Cardiac muscle cell (in vitro differentiated cells and primary cell): Measurements from ENCODE around the gene GUCA2B. TPM values are rescaled to one million over a fixed set of nuclear protein-coding genes. Genes with fewer than 3 reads are reported as not detected.

Source experiments
- DNase-seq, 2 donors: peaks; one replicate each; pipeline versions ENCODE4 v3.0.0 to v3.0.0-alpha.2; 2010 to 2017; ENCODE audit warnings: low read depth in 1 of 2, low spot score in 1 of 2
- H3K27ac ChIP-seq: fragments of 200-600 bp; sonication (generic); 2 replicates; pipeline ENCODE4 v1.5.1; 2016
- H3K27me3 ChIP-seq: fragments of 200-600 bp; sonication (generic); 2 replicates; pipeline ENCODE4 v1.6.0; 2016; ENCODE audit warnings: control low read depth
- H3K36me3 ChIP-seq: fragments of 200-600 bp; sonication (generic); 2 replicates; pipeline ENCODE4 v1.5.1; 2016; ENCODE audit warnings: control low read depth
- H3K4me1 ChIP-seq: fragments of 200-600 bp; sonication (generic); 2 replicates; pipeline ENCODE4 v1.8.1; 2017; ENCODE audit warnings: low read depth, mild to moderate bottlenecking, mixed run types
- H3K4me3 ChIP-seq: fragments of 200-600 bp; sonication (generic); 2 replicates; pipeline ENCODE4 v1.5.1; 2016; ENCODE audit warnings: mild to moderate bottlenecking
- H3K9me3 ChIP-seq: fragments of 200-600 bp; sonication (generic); 2 replicates; pipeline ENCODE4 v1.5.1; 2017; ENCODE audit warnings: low read depth, mild to moderate bottlenecking, control low read depth
- polyA plus RNA-seq: library from polyadenylated mRNA; unstranded; fragments of >200 nt; fragmentation: Nextera tagmentation; extraction: Ambion mirVana; gene quantifications from 2 replicates; pipeline ENCODE4 v1.2.1, GENCODE V29; 2016
- total RNA-seq: library from RNA; depleted of rRNA; stranded (reverse); fragments of >200 nt; gene quantifications from 2 replicates; pipeline ENCODE4 v1.2.3, GENCODE V29; 2016
- TF ChIP-seq, protein P1 (sequence below): IDR thresholded peaks from 2 replicates; pipeline ENCODE4 v1.5.1; 2012; ENCODE audit warnings: low read depth, mild to moderate bottlenecking, low read length

The GUCA2B gene
- total and polyA plus RNA-seq, 2 experiments from 2014 or later = not detected

DNA sequence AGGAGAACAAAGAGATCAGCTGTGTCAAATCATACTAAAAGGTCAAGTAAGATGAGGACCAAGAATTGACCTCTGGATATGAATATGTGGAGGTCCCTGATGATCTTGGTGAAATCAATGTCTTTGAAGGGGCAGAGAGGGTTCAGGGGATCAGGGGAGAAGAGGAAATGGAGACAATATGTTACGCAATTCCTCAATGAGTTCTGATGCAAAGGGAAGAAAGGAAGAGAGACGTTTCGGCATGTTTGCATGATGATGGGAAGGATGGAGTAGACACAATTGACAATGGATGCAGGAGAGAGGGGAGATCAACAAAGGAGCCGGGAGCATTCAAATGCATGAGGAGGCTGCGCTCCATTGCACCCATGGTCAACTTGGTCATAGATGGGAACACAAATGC, 36.0 kb upstream of the GUCA2B start:
- Histone ChIP-seq H3K4me1 (no peaks in the 10 kb centered on the region), H3K9me3 (no peaks in the 10 kb centered on the region), H3K4me3 (no peak overlapping the region), H3K27ac (no peak overlapping the region), H3K36me3 (no peaks in the 10 kb centered on the region), H3K27me3 (no peaks in the 10 kb centered on the region)
- TF ChIP-seq, protein P1, sequence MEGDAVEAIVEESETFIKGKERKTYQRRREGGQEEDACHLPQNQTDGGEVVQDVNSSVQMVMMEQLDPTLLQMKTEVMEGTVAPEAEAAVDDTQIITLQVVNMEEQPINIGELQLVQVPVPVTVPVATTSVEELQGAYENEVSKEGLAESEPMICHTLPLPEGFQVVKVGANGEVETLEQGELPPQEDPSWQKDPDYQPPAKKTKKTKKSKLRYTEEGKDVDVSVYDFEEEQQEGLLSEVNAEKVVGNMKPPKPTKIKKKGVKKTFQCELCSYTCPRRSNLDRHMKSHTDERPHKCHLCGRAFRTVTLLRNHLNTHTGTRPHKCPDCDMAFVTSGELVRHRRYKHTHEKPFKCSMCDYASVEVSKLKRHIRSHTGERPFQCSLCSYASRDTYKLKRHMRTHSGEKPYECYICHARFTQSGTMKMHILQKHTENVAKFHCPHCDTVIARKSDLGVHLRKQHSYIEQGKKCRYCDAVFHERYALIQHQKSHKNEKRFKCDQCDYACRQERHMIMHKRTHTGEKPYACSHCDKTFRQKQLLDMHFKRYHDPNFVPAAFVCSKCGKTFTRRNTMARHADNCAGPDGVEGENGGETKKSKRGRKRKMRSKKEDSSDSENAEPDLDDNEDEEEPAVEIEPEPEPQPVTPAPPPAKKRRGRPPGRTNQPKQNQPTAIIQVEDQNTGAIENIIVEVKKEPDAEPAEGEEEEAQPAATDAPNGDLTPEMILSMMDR = no peak
- DNase-seq = no peak

DNA sequence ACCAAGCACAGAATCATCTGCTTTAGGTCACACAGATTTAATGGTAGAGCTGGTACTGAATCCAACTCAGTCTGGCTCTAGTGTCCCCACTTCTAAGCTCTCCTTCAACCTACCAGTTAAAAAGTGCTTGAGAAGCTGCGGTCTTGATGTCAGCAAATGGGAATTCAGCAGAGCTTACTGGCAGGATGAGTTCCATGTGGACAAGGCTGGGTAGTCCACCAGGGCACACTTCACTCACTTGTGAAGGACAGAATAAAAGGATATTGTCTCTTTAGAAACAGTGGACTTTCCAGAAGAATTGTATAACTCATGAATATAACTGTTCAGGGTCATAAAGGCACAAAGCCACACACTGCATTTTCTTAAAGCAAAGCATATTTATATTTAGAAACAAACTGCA, 35.1 kb upstream of the GUCA2B start:
- Histone ChIP-seq H3K27me3 (no peaks in the 10 kb centered on the region), H3K27ac (no peak overlapping the region), H3K36me3 (no peaks in the 10 kb centered on the region), H3K4me3 (no peak overlapping the region), H3K4me1 (no peaks in the 10 kb centered on the region), H3K9me3 (no peaks in the 10 kb centered on the region)
- TF ChIP-seq, protein P1 = no peak
- DNase-seq = no peak

- Histone ChIP-seq H3K27me3 (no peaks in the 10 kb centered on the region), H3K4me3 (no peak overlapping the region), H3K9me3 (no peaks in the 10 kb centered on the region), H3K27ac (no peak overlapping the region), H3K36me3 (no peaks in the 10 kb centered on the region), H3K4me1 (no peaks in the 10 kb centered on the region)
- no peak for DNase-seq
- TF ChIP-seq, protein P1 = no peak
Observed at GRCh38 chr1:42122408-42122807, 30.8 kb upstream of the GUCA2B start.

- Histone ChIP-seq H3K27me3 (no peaks in the 10 kb centered on the region), H3K9me3 (no peaks in the 10 kb centered on the region), H3K36me3 (no peaks in the 10 kb centered on the region), H3K4me3 (no peak overlapping the region), H3K4me1 (no peaks in the 10 kb centered on the region), H3K27ac (no peak overlapping the region)
- TF ChIP-seq, protein P1 = no peak
- DNase-seq = no peak
Observed at GRCh38 chr1:42125552-42125951, 27.7 kb upstream of the GUCA2B start.

GRCh38 chr1:42127767-42128166, 25.4 kb upstream of the GUCA2B start:
- no peaks in the 10 kb centered on the region for H3K4me1 ChIP-seq
- no peaks in the 10 kb centered on the region for H3K27me3 ChIP-seq
- no peaks in the 10 kb centered on the region for H3K36me3 ChIP-seq
- TF ChIP-seq, protein P1 = no peak
- H3K27ac ChIP-seq = no peak overlapping the region
- H3K9me3 ChIP-seq = no peaks in the 10 kb centered on the region
- no peak overlapping the region for H3K4me3 ChIP-seq
- no peak for DNase-seq

DNA sequence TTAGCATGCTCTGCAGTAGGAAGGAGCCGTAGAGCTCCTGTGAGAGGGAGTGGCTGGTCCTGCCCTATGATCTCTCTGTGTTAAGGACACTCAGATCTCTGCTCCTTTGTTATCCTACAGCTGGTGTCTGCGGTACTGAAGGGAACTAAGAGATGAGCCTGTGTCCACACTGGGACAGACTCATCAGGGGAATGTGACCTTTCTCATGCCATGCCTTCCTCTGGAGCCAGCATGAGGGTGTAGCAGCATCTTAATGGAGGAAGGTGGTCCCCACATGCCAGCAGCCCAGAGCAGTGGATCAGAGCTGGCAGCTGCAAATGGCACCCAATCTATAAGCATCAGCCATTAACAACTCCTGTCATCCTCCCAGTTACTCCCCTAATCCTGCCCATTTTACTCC, 24.7 kb upstream of the GUCA2B start:
- H3K27ac ChIP-seq = no peak overlapping the region
- no peaks in the 10 kb centered on the region for H3K4me1 ChIP-seq
- no peak overlapping the region for H3K4me3 ChIP-seq
- no peak for DNase-seq
- no peaks in the 10 kb centered on the region for H3K27me3 ChIP-seq
- TF ChIP-seq, protein P1 = no peak
- no peaks in the 10 kb centered on the region for H3K36me3 ChIP-seq
- H3K9me3 ChIP-seq = no peaks in the 10 kb centered on the region
